DMS 273 (cell line): ENCODE results near the gene TMEM233.
"Not testable (repeated sequence)": the region's sequence is repeated elsewhere in the genome, so short reads cannot be mapped to it uniquely, and the experiment has no call there.

ENCODE experiments used
- DNase-seq: peaks from one replicate; lab custom pipeline; 2025; ENCODE audit not compliant: unreplicated experiment; lab: John Stamatoyannopoulos, UW

TMEM233 gene

DNA sequence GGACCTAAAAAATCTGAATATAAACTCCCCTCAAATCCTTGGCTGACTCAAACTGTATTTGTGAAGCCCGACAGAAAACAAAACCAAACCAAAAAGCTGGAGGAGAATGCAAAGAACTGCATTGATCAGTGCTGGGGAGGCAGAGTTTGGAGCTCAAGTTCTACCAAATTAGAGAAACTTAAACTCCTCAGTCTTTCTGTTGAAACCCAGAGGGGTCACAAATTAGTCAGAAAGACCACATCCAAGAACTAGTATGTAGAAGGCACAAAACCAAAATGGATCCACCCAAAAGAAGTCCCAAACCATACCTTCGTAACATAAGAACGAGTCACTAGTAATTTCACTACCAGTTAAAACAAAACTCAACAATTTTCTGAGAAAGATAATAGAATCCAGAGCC is 59.1 kb downstream of the TMEM233 start:
- no peak for DNase-seq

DNA sequence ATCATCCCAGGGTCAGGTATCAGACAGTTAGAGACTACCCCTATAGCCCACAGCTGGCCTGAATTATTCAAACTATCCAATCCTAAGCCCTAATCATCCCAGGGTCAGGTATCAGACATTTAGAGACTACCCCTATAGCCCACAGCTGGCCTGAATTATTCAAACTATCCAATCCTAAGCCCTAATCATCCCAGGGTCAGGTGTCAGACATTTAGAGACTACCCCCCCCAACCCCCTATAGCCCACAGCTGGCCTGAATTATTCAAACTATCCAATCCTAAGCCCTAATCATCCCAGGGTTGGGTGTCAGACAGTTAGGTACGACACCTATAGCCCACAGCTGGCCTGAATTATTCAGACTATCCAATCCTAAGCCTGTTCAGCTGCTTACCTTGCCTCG is 63.4 kb downstream of the TMEM233 start:
- DNase-seq, result not testable (repeated sequence)

DNA sequence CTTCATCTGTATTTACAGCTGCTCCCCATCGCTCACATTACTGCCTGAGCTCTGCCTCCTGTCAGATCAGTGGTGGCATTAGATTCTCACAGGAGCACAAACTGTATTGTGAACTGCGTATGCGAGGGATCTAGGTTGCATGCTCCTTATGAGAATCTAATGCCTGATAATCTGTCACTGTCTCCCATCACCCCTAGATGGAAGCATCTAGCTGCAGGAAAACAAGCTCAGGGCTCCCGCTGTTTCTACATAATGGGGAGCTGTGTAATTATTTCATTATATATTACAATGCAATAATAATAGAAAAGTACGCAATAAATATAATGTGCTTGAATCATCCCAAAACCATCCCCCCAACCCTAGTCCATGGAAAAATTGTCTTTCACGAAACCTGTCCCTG is 64.6 kb downstream of the TMEM233 start:
- not testable (repeated sequence) for DNase-seq

DNA sequence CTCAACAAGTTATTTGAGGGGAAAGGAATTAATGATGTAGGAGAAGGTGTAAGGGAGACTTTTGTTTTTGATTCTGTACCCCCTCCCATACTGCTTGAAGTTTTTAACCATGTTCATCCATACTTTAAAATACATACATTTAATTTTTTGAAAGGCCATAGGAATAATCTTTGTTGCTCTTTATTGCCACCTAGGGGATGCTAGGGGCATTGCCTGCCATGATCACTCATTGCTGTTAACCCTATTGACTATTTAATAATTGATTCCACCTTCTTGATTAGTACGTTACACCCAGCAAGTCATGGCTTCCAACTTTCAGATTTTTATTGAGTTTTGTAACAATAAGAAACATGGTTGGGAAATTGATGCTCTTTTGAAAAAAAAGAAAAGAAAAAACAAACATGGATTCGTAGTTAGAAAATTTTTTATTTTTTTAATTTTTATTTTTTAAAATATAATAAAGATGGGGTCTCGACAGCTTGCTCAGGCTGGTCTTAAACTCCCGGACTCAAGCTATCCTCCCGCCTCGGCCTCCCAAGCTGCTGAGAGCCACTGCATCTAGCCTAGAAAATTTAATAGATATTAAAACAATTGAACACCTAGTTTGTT is 65.8 kb downstream of the TMEM233 start:
- peak; percentile 51 for DNase-seq

DNA sequence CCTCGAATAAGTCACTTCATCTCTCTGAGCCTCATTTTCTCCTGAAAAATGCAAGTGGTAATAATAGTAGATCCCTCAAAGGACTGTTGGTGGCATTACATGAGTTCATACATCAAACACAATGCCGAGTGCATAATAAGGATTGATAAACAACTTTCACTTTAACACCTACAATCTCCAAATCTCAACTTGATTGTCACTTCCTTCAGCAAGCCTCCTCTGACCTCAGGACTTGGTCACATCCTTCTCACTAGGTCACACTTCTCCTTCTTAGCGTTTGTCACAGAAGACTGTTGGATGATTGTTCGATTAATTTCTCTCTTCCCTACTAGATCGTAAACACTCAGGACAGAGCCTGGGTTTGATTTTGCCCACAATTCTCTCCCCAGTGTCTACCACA is 66.5 kb downstream of the TMEM233 start:
- no peak for DNase-seq

DNA sequence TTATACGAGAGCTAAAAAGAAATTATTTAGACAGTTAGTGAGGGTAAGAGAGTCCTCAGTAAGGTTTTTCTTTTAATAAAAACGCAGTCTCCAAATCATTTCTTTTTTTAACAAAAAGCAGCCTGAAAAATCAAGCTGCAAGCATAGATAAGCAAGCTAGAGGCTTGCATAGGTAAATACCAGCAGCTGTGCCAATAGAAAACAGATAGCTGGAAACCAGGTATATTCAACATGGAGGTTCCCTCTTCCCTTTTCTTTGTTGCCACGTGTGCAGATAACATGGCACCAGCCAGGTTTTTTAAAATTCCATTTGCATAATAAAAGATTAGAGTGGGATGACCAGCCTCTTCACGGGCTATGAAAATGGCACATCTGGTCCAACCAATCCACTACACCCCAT is 68.3 kb downstream of the TMEM233 start:
- no peak for DNase-seq

DNA sequence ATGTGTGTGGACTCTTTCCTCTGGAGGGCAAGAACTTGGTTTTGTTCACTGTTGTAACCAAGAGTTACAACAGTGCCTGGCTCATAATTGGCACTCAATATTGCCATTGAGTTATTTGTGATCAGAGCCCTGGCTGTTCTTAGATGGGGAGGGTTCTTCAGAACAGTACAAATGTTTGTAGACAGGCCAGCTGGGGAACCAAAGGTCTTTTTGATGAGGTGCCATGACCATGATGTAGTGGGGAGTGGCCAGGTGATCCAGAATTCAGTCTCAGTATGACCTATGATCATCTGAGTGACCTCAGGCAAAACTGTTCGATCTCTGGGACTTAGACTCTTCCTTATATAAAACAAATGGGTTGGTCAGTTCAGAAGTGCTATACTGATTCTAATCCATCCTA is 71.1 kb downstream of the TMEM233 start:
- DNase-seq, result no peak

DNA sequence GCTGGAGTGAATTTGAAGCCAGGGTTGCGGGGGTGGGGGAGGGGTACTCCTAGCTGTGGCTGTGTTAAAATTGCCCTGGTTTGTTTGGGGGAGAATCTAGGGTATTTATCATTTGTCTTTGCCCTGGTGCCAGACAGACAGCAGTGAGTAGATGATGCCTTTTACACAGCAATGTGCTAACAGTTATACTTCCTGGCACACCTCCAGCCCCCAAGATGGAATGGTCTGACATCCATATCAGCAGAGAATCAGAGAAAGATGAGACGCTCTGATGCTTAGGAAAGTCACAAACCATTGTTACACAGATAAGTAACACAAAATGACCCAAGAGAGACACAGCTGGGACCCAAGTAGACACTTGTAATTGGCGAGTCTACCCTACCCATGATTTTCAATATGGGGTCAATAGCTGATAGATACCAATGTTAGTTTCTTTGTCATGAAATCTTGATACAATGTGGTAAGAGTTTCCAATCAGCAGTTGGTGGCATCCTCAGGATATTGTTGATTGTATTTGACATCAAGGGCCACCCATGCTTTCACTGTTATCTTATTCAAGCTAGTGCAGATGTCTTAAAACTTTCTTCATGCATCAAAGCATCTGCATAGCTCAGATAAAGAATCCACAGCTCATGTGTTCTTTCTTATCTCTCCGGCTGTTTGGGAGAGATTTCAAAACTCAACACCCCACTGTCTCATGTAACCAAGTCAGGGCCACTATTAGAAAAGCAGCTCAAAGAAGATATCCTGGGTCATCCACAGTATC is 71.8 kb downstream of the TMEM233 start:
- peak; percentile 3 for DNase-seq

DNA sequence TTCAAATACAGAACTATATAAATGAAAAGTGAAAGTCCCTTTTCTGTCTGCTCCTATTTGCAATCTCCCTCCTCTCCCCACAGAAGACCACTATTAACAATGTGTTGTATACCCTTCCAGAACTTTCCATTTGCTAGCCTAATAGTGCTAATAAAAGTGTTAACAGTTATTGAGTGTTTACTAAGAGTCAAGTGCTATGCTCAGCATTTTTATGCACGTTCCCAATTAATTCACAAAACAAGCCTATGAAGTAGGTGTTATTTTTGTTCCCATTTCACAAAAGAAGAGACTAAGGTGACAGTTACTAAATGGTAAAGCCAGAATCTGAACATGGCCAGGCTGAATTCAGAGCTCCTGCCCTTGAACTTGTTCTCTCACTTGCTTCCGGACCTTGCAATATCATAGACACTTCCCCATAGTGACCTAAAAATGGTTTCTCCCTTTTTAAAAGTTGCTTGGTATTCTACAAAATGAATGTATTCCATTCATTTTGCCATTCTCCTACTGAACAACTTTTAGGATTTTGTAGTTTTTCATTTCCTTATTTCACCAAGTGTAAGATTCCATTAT is 72.7 kb downstream of the TMEM233 start:
- DNase-seq, result no peak

DNA sequence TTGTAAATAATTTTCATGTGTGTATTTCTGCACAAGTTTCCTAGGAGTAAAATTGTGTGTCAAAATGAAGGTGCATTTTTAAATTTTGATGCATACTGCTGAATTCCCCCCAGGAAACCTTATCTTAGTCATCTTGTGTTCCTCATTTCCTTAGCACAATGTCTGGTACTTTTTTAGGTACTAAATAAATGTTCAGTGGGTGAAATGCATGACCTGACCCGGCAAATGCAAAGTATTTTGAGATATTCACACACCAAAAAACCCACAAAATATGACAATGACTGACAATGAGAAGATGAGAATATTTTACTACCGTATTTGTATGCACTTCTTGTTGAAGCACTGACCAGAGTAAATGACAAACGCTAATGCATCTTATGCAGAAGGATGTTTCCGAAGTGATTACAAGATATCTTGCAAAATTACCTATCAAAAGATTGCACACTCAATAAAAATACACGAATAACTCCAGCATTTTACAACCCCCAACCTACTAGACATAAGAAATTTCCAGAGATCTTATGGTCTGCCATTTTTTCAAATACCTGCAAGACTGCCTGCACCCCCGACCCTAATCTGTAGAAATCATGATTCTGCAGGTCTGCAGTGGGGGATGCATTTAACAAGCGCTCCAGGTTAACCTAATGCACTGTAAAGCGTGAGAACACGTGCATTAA is 73.5 kb downstream of the TMEM233 start:
- DNase-seq, result no peak

DNA sequence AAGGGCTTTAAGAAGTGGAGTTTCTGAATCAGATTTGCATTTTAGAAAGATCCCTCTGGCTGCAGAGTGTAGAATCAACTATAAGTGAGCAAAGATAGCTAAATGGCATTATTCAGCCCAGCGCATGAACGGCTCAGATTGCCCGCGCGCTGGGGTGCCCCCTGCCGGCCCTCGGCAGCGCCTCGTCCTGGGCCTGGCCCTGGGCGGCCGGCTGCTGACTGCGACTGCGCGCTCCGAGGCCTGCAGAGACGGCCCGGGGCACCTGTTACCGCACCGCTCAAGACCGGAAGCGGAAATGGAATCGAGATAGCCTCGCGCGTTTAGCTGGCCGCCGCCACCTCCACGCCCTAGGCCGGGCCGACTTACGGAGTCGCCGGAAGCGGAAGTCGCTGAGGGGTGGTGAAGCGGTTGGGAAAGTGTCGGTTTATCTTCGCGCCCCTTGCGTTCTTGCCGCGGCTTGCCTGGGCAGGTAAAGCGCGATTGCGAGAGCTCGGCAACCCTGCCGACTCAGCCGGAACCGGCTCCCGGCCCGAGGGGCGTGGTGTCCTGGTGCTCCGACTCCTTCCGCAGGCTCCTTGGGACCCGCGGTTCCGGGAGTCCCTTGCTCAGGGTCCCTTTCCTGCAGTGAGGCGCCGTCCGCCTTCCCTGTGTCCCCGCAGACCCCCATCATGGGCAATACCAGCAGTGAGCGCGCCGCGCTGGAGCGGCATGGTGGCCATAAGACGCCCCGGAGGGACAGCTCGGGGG is 74.2 kb downstream of the TMEM233 start, which contains the start of gene PRKAB1:
Gene PRKAB1, plus strand, starts transcription at position 557 of the 747 bp plus-strand sequence. Its CDS starts 112 bp downstream, at position 669.
- DNase-seq, result peak; percentile 97

DNA sequence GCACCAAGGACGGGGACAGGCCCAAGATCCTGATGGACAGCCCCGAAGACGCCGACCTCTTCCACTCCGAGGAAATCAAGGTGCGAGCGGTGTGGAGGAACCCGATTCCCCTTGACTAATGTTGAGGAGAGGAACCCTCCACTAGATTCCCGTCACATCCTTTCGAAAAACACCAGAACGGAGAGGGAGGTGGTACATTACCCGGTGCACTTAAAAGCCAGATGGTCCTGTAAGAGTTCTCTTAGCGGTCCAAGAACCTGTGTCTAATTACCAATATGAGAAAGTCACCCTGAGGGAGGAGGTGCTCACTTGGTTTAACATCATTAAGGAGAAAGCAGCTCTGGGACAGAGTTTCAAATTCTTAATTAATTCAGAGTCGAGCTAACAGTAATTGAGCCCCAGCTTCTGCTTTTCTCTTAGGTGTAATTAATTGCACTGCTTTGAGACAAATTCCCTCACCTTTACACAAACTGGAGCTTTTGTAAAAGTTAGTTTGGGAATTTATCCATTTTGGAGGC is 74.8 kb downstream of the TMEM233 start:
- DNase-seq, result peak; percentile 51

DNA sequence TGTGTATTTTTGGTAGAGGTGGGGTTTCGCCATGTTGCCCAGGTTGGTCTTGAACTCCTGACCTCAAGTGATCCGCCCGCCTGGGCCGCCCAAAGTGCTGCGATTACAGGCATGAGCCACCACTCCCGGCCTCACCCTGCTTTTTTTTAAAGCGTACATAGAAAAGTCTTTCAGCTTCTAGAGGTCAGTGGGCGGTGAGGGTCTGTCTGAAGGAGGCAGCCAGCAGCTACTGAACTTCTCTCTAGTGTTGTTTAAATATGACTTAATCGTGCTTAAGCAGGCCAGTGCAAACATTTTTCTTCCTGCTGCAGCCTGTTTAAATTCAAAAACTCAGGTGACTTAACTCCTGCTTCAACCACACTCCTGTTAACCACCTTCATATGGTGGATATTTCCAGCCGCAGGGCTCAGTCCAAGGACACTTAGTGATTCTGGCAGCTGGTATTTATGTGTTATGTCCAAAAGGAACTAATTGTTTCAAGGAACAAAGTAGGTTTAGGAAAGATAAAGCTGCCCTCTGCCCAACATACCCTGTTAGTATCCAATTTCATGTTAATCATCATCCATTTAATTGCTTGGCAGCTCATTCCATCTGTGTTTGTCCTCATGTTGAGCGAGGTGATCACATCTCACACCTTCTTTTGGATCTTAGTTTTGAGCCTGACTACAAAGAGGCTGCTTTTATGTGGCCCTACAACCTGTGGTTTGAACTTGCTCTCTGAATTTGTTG is 76.3 kb downstream of the TMEM233 start:
- DNase-seq, result peak; percentile 52

DNA sequence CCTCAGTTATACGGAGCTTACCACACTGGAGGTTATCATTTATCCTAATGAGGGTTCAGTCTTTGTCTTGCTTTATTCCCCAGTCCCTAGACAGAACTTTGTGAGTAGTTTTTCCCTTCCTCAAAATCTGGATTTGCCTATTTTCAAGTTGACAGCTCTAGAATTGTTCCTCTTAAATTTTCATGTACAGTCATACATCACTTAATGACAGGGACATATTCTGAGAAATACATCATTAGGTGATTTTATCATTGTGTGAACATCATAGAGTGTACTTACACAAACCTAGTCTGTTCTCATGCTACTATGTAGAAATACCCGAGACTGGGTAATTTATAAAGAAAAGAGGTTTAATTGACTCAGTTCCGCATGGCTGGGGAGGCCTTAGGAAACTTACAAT is 77.5 kb downstream of the TMEM233 start:
- no peak for DNase-seq

DNA sequence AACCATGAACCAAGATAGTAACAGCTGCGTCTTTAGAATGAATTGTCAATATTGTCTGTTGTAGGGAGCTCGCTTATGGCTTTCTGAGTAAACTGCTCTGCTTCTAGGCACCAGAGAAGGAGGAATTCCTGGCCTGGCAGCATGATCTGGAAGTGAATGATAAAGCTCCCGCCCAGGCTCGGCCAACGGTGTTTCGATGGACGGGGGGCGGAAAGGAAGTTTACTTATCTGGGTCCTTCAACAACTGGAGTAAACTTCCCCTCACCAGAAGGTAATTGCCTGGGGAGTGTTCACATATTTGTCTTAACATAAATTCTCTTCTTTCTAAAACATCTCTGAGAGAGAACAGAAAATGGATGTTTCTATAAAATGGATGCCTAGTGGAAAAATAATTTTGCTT is 78.6 kb downstream of the TMEM233 start:
- DNase-seq, result no peak

DNA sequence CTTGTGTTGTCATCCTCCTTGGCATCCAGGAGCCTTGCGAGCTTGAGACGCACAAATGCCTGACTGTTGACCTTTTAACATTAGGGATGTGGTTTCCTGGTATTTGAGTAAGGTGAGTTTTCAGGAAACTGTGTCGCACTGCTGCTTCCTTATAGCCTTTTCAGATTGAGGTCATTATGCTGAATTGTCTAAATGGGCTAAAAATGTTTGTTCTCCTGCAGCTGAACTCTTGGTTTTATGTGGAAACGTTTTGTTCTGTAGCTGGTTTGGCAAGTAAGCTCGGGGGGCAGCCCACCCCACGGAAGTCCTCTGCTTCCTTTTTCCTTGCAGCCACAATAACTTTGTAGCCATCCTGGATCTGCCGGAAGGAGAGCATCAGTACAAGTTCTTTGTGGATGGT is 80.1 kb downstream of the TMEM233 start:
- DNase-seq, result no peak

DNA sequence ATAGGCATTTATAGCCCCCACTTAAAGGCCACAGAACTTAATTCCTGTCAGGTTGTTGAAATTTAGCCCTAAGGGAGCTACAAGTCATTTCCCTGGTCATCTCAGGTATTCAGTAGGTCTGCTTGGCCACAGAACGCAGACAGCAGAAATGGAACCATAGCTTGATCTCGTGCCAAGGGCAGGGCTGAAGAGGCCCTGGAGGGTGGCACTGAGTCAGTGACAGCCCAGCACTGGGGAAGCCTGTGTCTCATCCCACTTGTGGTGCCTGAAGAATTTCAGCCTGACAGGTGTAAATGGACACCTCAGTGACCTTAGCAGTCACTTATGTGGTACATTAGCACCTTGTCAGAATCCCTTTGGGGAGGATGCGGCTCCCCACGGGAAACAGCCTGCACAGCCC is 81.0 kb downstream of the TMEM233 start:
- no peak for DNase-seq

DNA sequence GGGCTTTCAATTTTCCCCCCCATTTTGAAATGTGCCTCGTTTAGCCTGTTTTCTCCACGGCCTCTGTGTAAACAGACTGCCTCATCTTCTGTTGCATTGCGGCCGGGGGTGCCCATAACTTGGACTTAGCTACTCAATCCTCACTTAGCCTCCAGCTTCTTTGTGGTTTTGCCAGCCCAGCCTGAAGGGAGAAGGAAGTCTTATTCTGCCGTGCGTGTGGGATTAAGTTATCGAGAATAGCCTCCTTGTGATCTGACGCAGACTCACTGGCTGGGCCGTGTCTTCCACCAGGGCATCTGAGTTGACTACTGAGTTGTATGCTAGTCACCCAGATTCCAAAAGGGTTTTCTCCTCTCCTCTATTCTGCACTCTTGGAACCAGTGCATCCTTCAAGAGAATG is 82.4 kb downstream of the TMEM233 start:
- DNase-seq, result no peak

DNA sequence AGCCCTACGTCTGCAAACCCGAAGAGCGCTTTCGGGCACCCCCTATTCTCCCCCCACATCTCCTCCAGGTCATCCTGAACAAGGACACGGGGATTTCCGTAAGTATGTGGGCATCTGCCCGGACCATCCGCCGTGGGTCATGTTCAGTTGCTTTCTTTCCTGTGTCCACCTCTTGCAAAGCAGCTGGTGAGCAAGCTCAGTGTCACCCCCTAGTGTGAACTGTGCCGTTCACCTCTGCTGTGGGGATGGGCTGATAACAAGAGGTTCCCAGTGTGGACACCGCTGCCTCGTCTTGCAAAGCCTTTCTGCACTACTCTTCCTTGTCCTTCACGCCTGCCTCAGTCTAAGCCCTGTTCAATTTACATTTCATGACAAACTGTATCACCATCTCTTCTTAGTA is 83.0 kb downstream of the TMEM233 start:
- DNase-seq, result no peak

DNA sequence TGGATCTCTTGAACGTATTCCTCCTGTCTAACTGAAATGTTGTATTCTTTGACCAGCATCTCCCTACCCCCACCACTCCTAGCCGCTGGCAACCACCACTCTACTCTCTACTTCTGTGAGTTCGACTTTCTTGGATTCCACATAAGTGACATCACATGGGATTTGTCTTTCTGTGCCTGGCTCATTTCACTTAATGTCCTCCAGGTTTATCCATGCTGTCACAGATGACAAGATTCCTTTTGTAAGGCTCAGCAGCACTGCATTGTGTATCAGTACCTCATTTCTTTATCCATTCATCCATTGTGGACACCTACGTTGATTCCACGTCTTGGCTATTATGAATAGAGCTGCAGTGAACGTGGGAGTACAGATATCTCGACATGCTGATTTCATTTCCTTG is 84.9 kb downstream of the TMEM233 start:
- no peak for DNase-seq
